Fibroblast of lung (primary cell): ENCODE measurements around the gene RCAN2.

Experiments
- EZH2 ChIP-seq: IDR thresholded peaks from 2 replicates; pipeline ENCODE4 v1.5.1; 2012; ENCODE audit warnings: low read length, control low read depth, mild to moderate bottlenecking; ENCODE audit errors: missing control alignments
- TF ChIP-seq, protein P1 (sequence below), 2 donors: IDR thresholded peaks in 1 of 2; conservative IDR thresholded peaks in 1 of 2; 1 replicate in 1 of 2; 2 replicates in 1 of 2; pipeline ENCODE4 v1.5.1; 2011 to 2012; ENCODE audit warnings: low read length in 2 of 2, control low read depth in 1 of 2, inconsistent platforms in 1 of 2, low read depth in 1 of 2, mild to moderate bottlenecking in 1 of 2

GRCh38 chr6:46465294-46466165, 25.7 kb downstream of the RCAN2 start:
- TF ChIP-seq, protein P1, sequence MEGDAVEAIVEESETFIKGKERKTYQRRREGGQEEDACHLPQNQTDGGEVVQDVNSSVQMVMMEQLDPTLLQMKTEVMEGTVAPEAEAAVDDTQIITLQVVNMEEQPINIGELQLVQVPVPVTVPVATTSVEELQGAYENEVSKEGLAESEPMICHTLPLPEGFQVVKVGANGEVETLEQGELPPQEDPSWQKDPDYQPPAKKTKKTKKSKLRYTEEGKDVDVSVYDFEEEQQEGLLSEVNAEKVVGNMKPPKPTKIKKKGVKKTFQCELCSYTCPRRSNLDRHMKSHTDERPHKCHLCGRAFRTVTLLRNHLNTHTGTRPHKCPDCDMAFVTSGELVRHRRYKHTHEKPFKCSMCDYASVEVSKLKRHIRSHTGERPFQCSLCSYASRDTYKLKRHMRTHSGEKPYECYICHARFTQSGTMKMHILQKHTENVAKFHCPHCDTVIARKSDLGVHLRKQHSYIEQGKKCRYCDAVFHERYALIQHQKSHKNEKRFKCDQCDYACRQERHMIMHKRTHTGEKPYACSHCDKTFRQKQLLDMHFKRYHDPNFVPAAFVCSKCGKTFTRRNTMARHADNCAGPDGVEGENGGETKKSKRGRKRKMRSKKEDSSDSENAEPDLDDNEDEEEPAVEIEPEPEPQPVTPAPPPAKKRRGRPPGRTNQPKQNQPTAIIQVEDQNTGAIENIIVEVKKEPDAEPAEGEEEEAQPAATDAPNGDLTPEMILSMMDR (conservative IDR thresholded peaks at IDR 0.05 in 1 of 2, IDR thresholded peaks at IDR 0.05 in 1 of 2; ENCODE audit: low read depth in 1 of 2, low read length in 2 of 2): no peak
- TF ChIP-seq EZH2: no peak
